DND-41 (cell line): Measurements from ENCODE around the gene ZNF593.

Source experiments
- ATAC-seq: fragments of 200-7000 bp; cut with Tn5 transposase; 3 replicates; pipeline ENCODE4 v1.9.1; 2021; ENCODE audit warnings: low read depth; ENCODE audit not compliant: insufficient read depth
- DNase-seq: peaks from one replicate; pipeline ENCODE4 v3.0.0-alpha.2; 2020
- H2AFZ ChIP-seq: 2 replicates; pipeline ENCODE4 v1.6.0; 2012; ENCODE audit warnings: low read depth, low read length
- H3K27ac ChIP-seq: 2 replicates; pipeline ENCODE4 v1.5.1; 2012; ENCODE audit warnings: low read length, inconsistent platforms
- H3K27me3 ChIP-seq: fragments of 200-600 bp; sonication (generic); 2 replicates; pipeline ENCODE4 v1.6.0; 2012; ENCODE audit warnings: low read length, mild to moderate bottlenecking, inconsistent platforms; ENCODE audit not compliant: insufficient read depth, poor library complexity
- H3K36me3 ChIP-seq: 2 replicates; pipeline ENCODE4 v1.5.1; 2012; ENCODE audit warnings: low read length, inconsistent platforms; ENCODE audit not compliant: insufficient read depth
- H3K4me1 ChIP-seq: 2 replicates; pipeline ENCODE4 v1.5.1; 2012; ENCODE audit warnings: mild to moderate bottlenecking, low read length; ENCODE audit not compliant: insufficient read depth
- H3K4me2 ChIP-seq: 2 replicates; pipeline ENCODE4 v1.6.0; 2012; ENCODE audit warnings: mild to moderate bottlenecking, moderate library complexity, low read length, inconsistent platforms; ENCODE audit not compliant: insufficient read depth
- H3K4me3 ChIP-seq, 2 experiments: fragments of 200-600 bp in 1 of 2; shearing (Covaris generic) in 1 of 2; 2 replicates each; pipeline ENCODE4 v1.5.1; 2012 to 2016; ENCODE audit warnings: inconsistent platforms in 2 of 2, low read length in 2 of 2, mild to moderate bottlenecking in 2 of 2, low read depth in 1 of 2, moderate library complexity in 1 of 2
- H3K79me2 ChIP-seq: 2 replicates; pipeline ENCODE4 v1.6.0; 2012; ENCODE audit warnings: low read length, inconsistent platforms; ENCODE audit not compliant: insufficient read depth
- H3K9ac ChIP-seq: 2 replicates; pipeline ENCODE4 v1.6.0; 2012; ENCODE audit warnings: low read depth, mild to moderate bottlenecking, inconsistent platforms, low read length, moderate library complexity
- H3K9me3 ChIP-seq: 2 replicates; pipeline ENCODE4 v1.5.1; 2012; ENCODE audit warnings: low read length, moderate library complexity, mild to moderate bottlenecking, inconsistent platforms; ENCODE audit not compliant: insufficient read depth, severe bottlenecking
- H4K20me1 ChIP-seq: 2 replicates; pipeline ENCODE4 v1.6.0; 2012; ENCODE audit warnings: low read length; ENCODE audit not compliant: insufficient read depth
- EZH2 ChIP-seq: IDR thresholded peaks from 3 replicates; pipeline ENCODE4 v1.6.1; 2012; ENCODE audit warnings: borderline replicate concordance, low read depth, mild to moderate bottlenecking, moderate library complexity, low read length, inconsistent platforms; ENCODE audit not compliant: severe bottlenecking
- TF ChIP-seq, protein P1 (sequence below): IDR thresholded peaks from 2 replicates; pipeline ENCODE4 v1.5.1; 2012; ENCODE audit warnings: borderline replicate concordance, low read length, moderate library complexity, mild to moderate bottlenecking; ENCODE audit not compliant: poor library complexity, severe bottlenecking; ENCODE audit errors: extremely low read depth

Gene ZNF593

DNA sequence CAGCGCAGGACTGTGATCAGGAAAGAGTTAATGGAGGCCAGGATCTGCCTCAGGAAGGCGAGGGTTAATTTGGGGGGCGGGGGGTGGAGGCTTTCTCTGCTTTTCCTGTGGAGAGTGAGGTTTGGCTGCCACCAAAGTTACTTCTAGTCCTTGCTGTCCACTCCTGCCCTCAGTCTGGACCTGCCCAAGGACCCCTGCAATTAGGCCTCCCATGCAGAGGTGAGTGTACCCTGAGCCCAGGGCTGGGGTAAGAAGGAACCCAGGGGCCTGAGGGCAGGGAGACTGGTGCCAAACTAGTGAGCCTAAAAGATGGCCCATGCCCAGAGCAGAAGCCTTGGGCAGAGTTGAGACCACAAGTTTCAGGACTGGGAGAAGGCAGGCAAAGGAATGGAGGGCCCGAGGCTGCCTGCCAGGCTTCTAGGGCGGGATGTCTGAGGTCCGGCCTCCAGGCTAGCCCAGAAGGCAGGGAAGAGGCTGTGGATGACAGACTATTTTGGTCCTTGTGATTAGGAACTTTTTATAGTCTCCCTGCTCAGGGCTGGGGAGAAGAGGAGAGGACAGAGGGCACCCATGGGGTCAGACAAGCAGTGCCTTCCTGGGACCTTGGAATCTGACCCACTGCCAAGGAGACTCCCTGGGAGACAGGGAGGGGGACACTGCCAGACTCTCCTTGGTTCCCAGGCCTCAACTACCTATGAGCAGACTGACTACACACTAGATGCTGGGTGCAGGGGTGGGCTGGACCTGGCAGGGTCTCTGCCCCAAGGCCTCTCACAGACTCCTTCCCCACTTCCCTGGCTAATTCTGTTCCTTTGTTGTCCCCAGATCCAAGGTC, 10.6 kb upstream of the ZNF593 start, which contains the start of gene FAM110D:
Gene FAM110D (plus strand): TSS at position 172 of the 835 bp plus-strand sequence. CDS start 2,213 bp downstream, outside the sequence.
- no peak for ATAC-seq
- no peak for TF ChIP-seq EZH2
- TF ChIP-seq, protein P1, sequence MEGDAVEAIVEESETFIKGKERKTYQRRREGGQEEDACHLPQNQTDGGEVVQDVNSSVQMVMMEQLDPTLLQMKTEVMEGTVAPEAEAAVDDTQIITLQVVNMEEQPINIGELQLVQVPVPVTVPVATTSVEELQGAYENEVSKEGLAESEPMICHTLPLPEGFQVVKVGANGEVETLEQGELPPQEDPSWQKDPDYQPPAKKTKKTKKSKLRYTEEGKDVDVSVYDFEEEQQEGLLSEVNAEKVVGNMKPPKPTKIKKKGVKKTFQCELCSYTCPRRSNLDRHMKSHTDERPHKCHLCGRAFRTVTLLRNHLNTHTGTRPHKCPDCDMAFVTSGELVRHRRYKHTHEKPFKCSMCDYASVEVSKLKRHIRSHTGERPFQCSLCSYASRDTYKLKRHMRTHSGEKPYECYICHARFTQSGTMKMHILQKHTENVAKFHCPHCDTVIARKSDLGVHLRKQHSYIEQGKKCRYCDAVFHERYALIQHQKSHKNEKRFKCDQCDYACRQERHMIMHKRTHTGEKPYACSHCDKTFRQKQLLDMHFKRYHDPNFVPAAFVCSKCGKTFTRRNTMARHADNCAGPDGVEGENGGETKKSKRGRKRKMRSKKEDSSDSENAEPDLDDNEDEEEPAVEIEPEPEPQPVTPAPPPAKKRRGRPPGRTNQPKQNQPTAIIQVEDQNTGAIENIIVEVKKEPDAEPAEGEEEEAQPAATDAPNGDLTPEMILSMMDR, result no peak
- H3K27me3 ChIP-seq, result peaks cover 39% of the 10 kb centered on the region
- H3K79me2 ChIP-seq, result no peaks in the 10 kb centered on the region
- H3K4me1 ChIP-seq, result peaks cover 25% of the 10 kb centered on the region
- DNase-seq, result no peak
- H3K4me3 ChIP-seq, result no peak within 1 kb of the TSS
- H2AFZ ChIP-seq, result no peak within 1 kb of the TSS
- H3K27ac ChIP-seq, result no peak within 1 kb of the TSS
- H3K9me3 ChIP-seq, result no peaks in the 10 kb centered on the region
- no peaks in the 10 kb centered on the region for H4K20me1 ChIP-seq
- H3K36me3 ChIP-seq, result no peaks in the 10 kb centered on the region
- H3K4me2 ChIP-seq, result no peak within 1 kb of the TSS
- H3K9ac ChIP-seq, result no peak within 1 kb of the TSS

GRCh38 chr1:26159743-26160039, 10.0 kb upstream of the ZNF593 start:
- Histone ChIP-seq H3K4me3 (no peak overlapping the region), H3K4me2 (no peak overlapping the region), H3K4me1 (peaks cover 26% of the 10 kb centered on the region), H3K9me3 (no peaks in the 10 kb centered on the region), H3K27ac (no peak overlapping the region), H3K9ac (no peak overlapping the region), H3K79me2 (no peaks in the 10 kb centered on the region), H3K36me3 (no peaks in the 10 kb centered on the region), H3K27me3 (peaks cover 44% of the 10 kb centered on the region), H4K20me1 (no peaks in the 10 kb centered on the region), H2AFZ (no peak overlapping the region)
- DNase-seq, result no peak
- no peak for ATAC-seq
- TF ChIP-seq, protein P1, result no peak
- no peak for TF ChIP-seq EZH2

- TF ChIP-seq, protein P1, result no peak
- TF ChIP-seq EZH2, result no peak
- Histone ChIP-seq H3K27ac (no peak overlapping the region), H3K36me3 (no peaks in the 10 kb centered on the region), H3K27me3 (peaks cover 41% of the 10 kb centered on the region), H3K9ac (no peak overlapping the region), H3K79me2 (no peaks in the 10 kb centered on the region), H2AFZ (no peak overlapping the region), H3K9me3 (no peaks in the 10 kb centered on the region), H3K4me3 (no peak overlapping the region), H4K20me1 (no peaks in the 10 kb centered on the region), H3K4me1 (peaks cover 17% of the 10 kb centered on the region), H3K4me2 (no peak overlapping the region)
- DNase-seq, result no peak
- ATAC-seq, result no peak
These were observed 8.9 kb upstream of the ZNF593 start for GRCh38 chr1:26160527-26161414.
